Endothelial cell of umbilical vein (primary cell): ENCODE results near the gene MLLT6. TPM values are rescaled to one million over a fixed set of nuclear protein-coding genes. Genes with fewer than 3 reads are reported as not detected.

Source experiments
- BruUV-seq: library from RNA; stranded (reverse); fragments of 400-500 nt; replicated peaks from 2 replicates; lab custom pipeline; 2021; lab: Mats Ljungman, UMichigan
- CTCF ChIA-PET: fragments of 300-600, 350-600 bp; sonication (Branson Sonifier 250); formaldehyde crosslinking; loops from one replicate; lab custom pipeline; 2021; ENCODE audit warnings: antibody characterized with exemption, inconsistent platforms; lab: Charles Lee
- POLR2A ChIA-PET: fragments of 300-600, 350-600 bp; sonication (Branson Sonifier 250); formaldehyde crosslinking; loops from one replicate; lab custom pipeline; 2021; ENCODE audit warnings: antibody characterized with exemption, inconsistent platforms; lab: Charles Lee
- DNase-seq: peaks from one replicate; pipeline ENCODE4 v3.0.0-alpha.2; 2011; ENCODE audit warnings: low read depth, low spot score
- FAIRE-seq: peaks from 2 replicates; lab custom pipeline; 2011; peaks lifted over from hg19 to GRCh38; lab: Jason Lieb, UNC
- H2AFZ ChIP-seq: 2 replicates; pipeline ENCODE4 v1.6.0; 2012; ENCODE audit warnings: low read depth, low read length, control low read depth, inconsistent platforms
- H3K27ac ChIP-seq: 2 replicates; pipeline ENCODE4 v1.5.1; 2011; ENCODE audit warnings: low read depth, mild to moderate bottlenecking, control low read depth, low read length, moderate library complexity; ENCODE audit not compliant: insufficient read depth
- H3K27me3 ChIP-seq, 2 experiments: 2 replicates each; pipeline versions ENCODE4 v1.6.0 to v1.6.1; 2011; ENCODE audit warnings: low read length in 2 of 2, mixed read lengths in 1 of 2; ENCODE audit not compliant: control insufficient read depth in 2 of 2, insufficient read depth in 2 of 2
- H3K36me3 ChIP-seq, 2 experiments: 2 replicates in 1 of 2; 3 replicates in 1 of 2; pipeline ENCODE4 v1.5.1; 2011; ENCODE audit warnings: low read length in 2 of 2, mild to moderate bottlenecking in 1 of 2, moderate library complexity in 1 of 2; ENCODE audit not compliant: control insufficient read depth in 2 of 2, insufficient read depth in 2 of 2; ENCODE audit errors: extremely low read depth in 1 of 2
- H3K4me1 ChIP-seq: 3 replicates; pipeline ENCODE4 v1.5.1; 2011; ENCODE audit warnings: mild to moderate bottlenecking, low read length; ENCODE audit not compliant: control insufficient read depth, insufficient read depth; ENCODE audit errors: extremely low read depth
- H3K4me2 ChIP-seq: 2 replicates; pipeline ENCODE4 v1.6.1; 2011; ENCODE audit warnings: low read length, control low read depth, mixed read lengths; ENCODE audit not compliant: insufficient read depth
- H3K4me3 ChIP-seq, 3 experiments: fragments of 200-600 bp in 1 of 3; sonication (generic), shearing (Covaris generic) in 1 of 3; replicated peaks in 1 of 3; 2 replicates each; pipeline ENCODE4 v1.5.1; 2011 to 2016; ENCODE audit warnings: control low read depth in 3 of 3, low read length in 3 of 3, mild to moderate bottlenecking in 2 of 3, inconsistent platforms in 1 of 3, low read depth in 1 of 3, moderate library complexity in 1 of 3; ENCODE audit not compliant: insufficient read depth in 1 of 3
- H3K79me2 ChIP-seq: 2 replicates; pipeline ENCODE4 v1.6.0; 2012; ENCODE audit warnings: low read length, inconsistent platforms; ENCODE audit not compliant: control insufficient read depth, insufficient read depth
- H3K9ac ChIP-seq: replicated peaks from 2 replicates; pipeline ENCODE3; 2011; ENCODE audit warnings: low read length, control low read depth; ENCODE audit not compliant: insufficient read depth; ENCODE audit errors: extremely low read depth
- H3K9me1 ChIP-seq: replicated peaks from 3 replicates; pipeline ENCODE4 v1.6.0; 2011; ENCODE audit warnings: mild to moderate bottlenecking, low read length; ENCODE audit not compliant: control insufficient read depth, insufficient read depth; ENCODE audit errors: extremely low read depth
- H3K9me3 ChIP-seq: replicated peaks from 2 replicates; pipeline ENCODE4 v1.5.1; 2012; ENCODE audit warnings: low read length, inconsistent platforms; ENCODE audit not compliant: control insufficient read depth, insufficient read depth
- H4K20me1 ChIP-seq: replicated peaks from 2 replicates; pipeline ENCODE3; 2011; ENCODE audit warnings: mild to moderate bottlenecking, low read length; ENCODE audit not compliant: control insufficient read depth, insufficient read depth; ENCODE audit errors: extremely low read depth
- CTCF ChIP-seq, 2 donors: IDR thresholded peaks; 1 replicate in 1 of 2; 2 replicates in 1 of 2; pipeline ENCODE4 v1.5.1; 2011; ENCODE audit warnings: low read length in 2 of 2, mild to moderate bottlenecking in 2 of 2, moderate library complexity in 2 of 2, control low read depth in 1 of 2, inconsistent platforms in 1 of 2, low read depth in 1 of 2; ENCODE audit not compliant: insufficient read depth in 1 of 2; ENCODE audit errors: extremely low read depth in 1 of 2
- EZH2 ChIP-seq: IDR thresholded peaks from 2 replicates; pipeline ENCODE4 v1.6.1; 2012; ENCODE audit warnings: borderline replicate concordance, low read depth, mild to moderate bottlenecking, moderate library complexity, low read length, inconsistent platforms; ENCODE audit not compliant: severe bottlenecking
- FOS ChIP-seq: IDR thresholded peaks from 2 replicates; pipeline ENCODE4 v1.6.1; 2011; ENCODE audit warnings: mild to moderate bottlenecking, low read length, moderate library complexity, borderline replicate concordance; ENCODE audit not compliant: insufficient read depth
- GATA2 ChIP-seq: IDR thresholded peaks from 2 replicates; pipeline ENCODE4 v1.7.0; 2011; ENCODE audit warnings: low read depth, mild to moderate bottlenecking, moderate library complexity, mixed read lengths, low read length; ENCODE audit not compliant: insufficient read length, insufficient read depth
- JUN ChIP-seq: IDR thresholded peaks from 2 replicates; pipeline ENCODE4 v1.6.1; 2011; ENCODE audit warnings: borderline replicate concordance, low read depth; ENCODE audit not compliant: insufficient read length, insufficient read depth
- MAX ChIP-seq: IDR thresholded peaks from 2 replicates; pipeline ENCODE4 v1.6.1; 2011; ENCODE audit not compliant: insufficient read depth, insufficient read length
- MYC ChIP-seq: IDR thresholded peaks from one replicate; pipeline ENCODE4 v1.6.1; 2011; ENCODE audit warnings: mild to moderate bottlenecking, low read depth, low read length
- POLR2A ChIP-seq: IDR thresholded peaks from 2 replicates; pipeline ENCODE4 v1.6.1; 2012; ENCODE audit warnings: low read depth, mild to moderate bottlenecking, control low read depth, low read length
- POLR2AphosphoS5 ChIP-seq: IDR thresholded peaks from 2 replicates; pipeline ENCODE4 v1.6.1; 2012; ENCODE audit warnings: low read depth, mild to moderate bottlenecking, control low read depth, low read length, moderate library complexity; ENCODE audit not compliant: insufficient read depth
- dilution Hi-C: fragments of 300-500 bp; cut with MboI; formaldehyde crosslinking; loops from one replicate; pipeline ENCODE4 v1.15.0; 2019; ENCODE audit warnings: low sequenced_read_pairs; ENCODE audit not compliant: extremely low pct_ligation_motif_present
- intact Hi-C: fragments of 100-400 bp; cut with micrococcal nuclease; formaldehyde crosslinking; loops from one replicate; pipeline ENCODE4 v1.10.0; 2022
- polyA plus RNA-seq, 4 experiments: library from polyadenylated mRNA; depleted of rRNA in 3 of 4; stranded (reverse) in 3 of 4; unstranded in 1 of 4; fragments of >200 nt; gene quantifications; 2 replicates each; pipeline versions ENCODE4 v1.2.1 to v1.2.3, GENCODE V29; 2011 to 2012; ENCODE audit warnings: missing spikeins in 1 of 4
- total RNA-seq: library from RNA; stranded (reverse); gene quantifications from 2 replicates; pipeline ENCODE4 v1.2.3, GENCODE V29; 2021

MLLT6 gene
- total and polyA plus RNA-seq, 2 donors (not counting 3 experiments of a cell fraction or from before 2014, with no cell fraction given), result 32.1 to 85.4 TPM

GRCh38 chr17:38733282-38733981 is 28.4 kb downstream of the MLLT6 start:
- FAIRE-seq (no peak), DNase-seq (no peak)
- H3K36me3 ChIP-seq, result peaks cover 2 to 23% of the 10 kb centered on the region in 2 experiments
- ChIA-PET POLR2A (no interaction called here), CTCF (interaction anchor here (5.4 kb wide), 1 partner anchor 56 kb away, joined by 138 read pairs; the partner anchor contains the start of gene EPOP)
- BruUV-seq, result no TSS peak
- H3K9me1 ChIP-seq, result no peaks in the 10 kb centered on the region
- H3K4me3 ChIP-seq, result no peak overlapping the region
- peaks cover 27% of the 10 kb centered on the region for H3K4me1 ChIP-seq
- H4K20me1 ChIP-seq, result no peaks in the 10 kb centered on the region
- TF ChIP-seq MAX (no peak), CTCF (IDR thresholded peaks at IDR 0.05; ENCODE audit: extremely low read depth in 1 of 2, insufficient read depth in 1 of 2, low read depth in 1 of 2, low read length in 2 of 2) (no peak), GATA2 (no peak), JUN (no peak), POLR2A (no peak), EZH2 (no peak), MYC (no peak), FOS (no peak), POLR2AphosphoS5 (no peak)
- no peak overlapping the region for H3K9ac ChIP-seq
- no peak overlapping the region for H3K4me2 ChIP-seq
- no peaks in the 10 kb centered on the region for H3K27me3 ChIP-seq
- peaks cover 3% of the 10 kb centered on the region for H3K79me2 ChIP-seq
- intact Hi-C loops, result no loop called here
- H3K9me3 ChIP-seq, result no peaks in the 10 kb centered on the region
- no peak overlapping the region for H2AFZ ChIP-seq
- H3K27ac ChIP-seq, result no peak overlapping the region
- dilution Hi-C loops, result no loop called here
